AG04450 (cell line): ENCODE measurements around the gene PRKAR2B. TPM values are rescaled to one million over a fixed set of nuclear protein-coding genes. Genes with fewer than 3 reads are reported as not detected.

ENCODE experiments used
- CTCF ChIA-PET: fragments of 300-600, 350-600 bp; formaldehyde crosslinking; extraction: SDS; loops from one replicate; lab custom pipeline; 2022; ENCODE audit warnings: antibody characterized with exemption, inconsistent platforms; lab: Charles Lee
- POLR2A ChIA-PET: fragments of 350-600 bp; formaldehyde crosslinking; extraction: SDS; loops from one replicate; lab custom pipeline; 2021; ENCODE audit warnings: antibody characterized with exemption, inconsistent platforms; lab: Yijun Ruan, JAX
- DNase-seq: peaks from one replicate; pipeline ENCODE4 v3.0.0-alpha.2; 2011; ENCODE audit warnings: low read depth, low spot score
- H3K27ac ChIP-seq: one replicate; pipeline ENCODE4 v1.5.1; 2012; ENCODE audit warnings: low read depth, low read length, control low read depth
- H3K27me3 ChIP-seq: one replicate; pipeline ENCODE4 v1.6.0; 2012; ENCODE audit warnings: low read length; ENCODE audit not compliant: control insufficient read depth, insufficient read depth
- H3K4me3 ChIP-seq: 2 replicates; pipeline ENCODE4 v1.5.1; 2011; ENCODE audit warnings: mild to moderate bottlenecking, low read depth, low read length, control low read depth
- H3K9me3 ChIP-seq: 2 replicates; pipeline ENCODE4 v1.5.1; 2012; ENCODE audit warnings: low read length; ENCODE audit not compliant: control insufficient read depth, insufficient read depth
- CTCF ChIP-seq: IDR thresholded peaks from 2 replicates; pipeline ENCODE4 v1.5.1; 2011; ENCODE audit warnings: low read depth, low read length, control low read depth, inconsistent platforms
- polyA plus RNA-seq: library from polyadenylated mRNA; depleted of rRNA; stranded (reverse); fragments of >200 nt; gene quantifications from 2 replicates; pipeline ENCODE4 v1.2.3, GENCODE V29; 2011

The PRKAR2B gene
- polyA plus RNA-seq, 1 experiment, result 13.0 TPM

- Histone ChIP-seq H3K27ac (no peak overlapping the region), H3K27me3 (no peaks in the 10 kb centered on the region), H3K9me3 (no peaks in the 10 kb centered on the region), H3K4me3 (no peak overlapping the region)
- CTCF ChIA-PET, result interaction anchor here (1.0 kb wide), 1 partner anchor 71 kb away, joined by 3 read pairs; no protein-coding TSS in a partner anchor
- POLR2A ChIA-PET, result no interaction called here
- TF ChIP-seq CTCF, result no peak
- DNase-seq, result no peak
Measured at GRCh38 chr7:107080099-107080505, 35.6 kb downstream of the PRKAR2B start.

GRCh38 chr7:107080533-107080932 is 36.0 kb downstream of the PRKAR2B start:
- Histone ChIP-seq H3K9me3 (no peaks in the 10 kb centered on the region), H3K27ac (no peak overlapping the region), H3K27me3 (no peaks in the 10 kb centered on the region), H3K4me3 (no peak overlapping the region)
- no peak for TF ChIP-seq CTCF
- ChIA-PET CTCF (no interaction called here), POLR2A (no interaction called here)
- DNase-seq, result no peak

DNA sequence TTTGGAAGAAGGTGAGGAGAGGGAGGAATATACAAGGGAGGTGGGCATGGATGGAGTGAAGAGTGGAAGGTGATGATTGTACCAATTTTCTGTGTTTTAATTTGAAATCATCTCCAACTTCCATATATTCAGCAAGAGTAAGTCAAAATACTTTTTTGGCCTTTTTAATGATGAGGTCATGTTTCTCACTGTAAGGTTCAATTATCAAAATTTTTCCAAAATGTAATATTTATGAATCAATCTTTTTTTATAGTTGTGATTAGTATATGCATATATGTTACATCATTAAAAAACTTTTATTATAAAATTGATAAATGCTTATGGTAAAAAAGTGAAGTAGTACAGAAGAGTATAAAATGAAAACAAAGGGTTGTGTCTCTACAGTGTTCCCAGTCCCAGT is 40.7 kb downstream of the PRKAR2B start:
- no peak for DNase-seq
- ChIA-PET POLR2A (no interaction called here), CTCF (no interaction called here)
- no peaks in the 10 kb centered on the region for H3K27me3 ChIP-seq
- H3K9me3 ChIP-seq, result no peaks in the 10 kb centered on the region
- no peak overlapping the region for H3K27ac ChIP-seq
- TF ChIP-seq CTCF, result no peak
- H3K4me3 ChIP-seq, result no peak overlapping the region

- no peak for DNase-seq
- Histone ChIP-seq H3K27ac (no peak overlapping the region), H3K27me3 (no peaks in the 10 kb centered on the region), H3K9me3 (no peaks in the 10 kb centered on the region), H3K4me3 (no peak overlapping the region)
- ChIA-PET POLR2A (no interaction called here), CTCF (interaction anchor here (0.6 kb wide), 1 partner anchor 78 kb away, joined by 4 read pairs; no protein-coding TSS in a partner anchor)
- TF ChIP-seq CTCF, result no peak
Measured at GRCh38 chr7:107089627-107090026, 45.1 kb downstream of the PRKAR2B start.

GRCh38 chr7:107090457-107090856 is 46.0 kb downstream of the PRKAR2B start:
- CTCF ChIA-PET, result interaction anchor here (0.6 kb wide), 1 partner anchor 78 kb away, joined by 4 read pairs; no protein-coding TSS in a partner anchor
- Histone ChIP-seq H3K9me3 (no peaks in the 10 kb centered on the region), H3K4me3 (no peak overlapping the region), H3K27me3 (no peaks in the 10 kb centered on the region), H3K27ac (no peak overlapping the region)
- no peak for DNase-seq
- POLR2A ChIA-PET, result no interaction called here
- no peak for TF ChIP-seq CTCF
